GM18519 (cell line): Measurements from ENCODE around the gene NID2.

ENCODE experiments used
- ATAC-seq: cut with Tn5 transposase; IDR thresholded peaks from one replicate; pipeline ENCODE4 v1.9.1; 2021; ENCODE audit warnings: mild to moderate bottlenecking, moderate library complexity; ENCODE audit not compliant: unreplicated experiment, low FRiP score

The NID2 gene

GRCh38 chr14:51969852-51970540, 98.9 kb downstream of the NID2 start:
- no peak for ATAC-seq

- ATAC-seq: no peak
These were observed 101.3 kb downstream of the NID2 start for GRCh38 chr14:51967521-51967920.

GRCh38 chr14:51963286-51963685, 105.6 kb downstream of the NID2 start:
- no peak for ATAC-seq

- no peak for ATAC-seq
These were observed 106.1 kb downstream of the NID2 start for GRCh38 chr14:51962711-51963110.

- ATAC-seq: no peak
These were observed 108.0 kb downstream of the NID2 start for GRCh38 chr14:51960866-51961265.

- no peak for ATAC-seq
These were observed 108.9 kb downstream of the NID2 start for GRCh38 chr14:51959928-51960327.

GRCh38 chr14:51957950-51958349, 110.9 kb downstream of the NID2 start:
- ATAC-seq: no peak
